ENCODE data around the gene OCIAD2.

DNA sequence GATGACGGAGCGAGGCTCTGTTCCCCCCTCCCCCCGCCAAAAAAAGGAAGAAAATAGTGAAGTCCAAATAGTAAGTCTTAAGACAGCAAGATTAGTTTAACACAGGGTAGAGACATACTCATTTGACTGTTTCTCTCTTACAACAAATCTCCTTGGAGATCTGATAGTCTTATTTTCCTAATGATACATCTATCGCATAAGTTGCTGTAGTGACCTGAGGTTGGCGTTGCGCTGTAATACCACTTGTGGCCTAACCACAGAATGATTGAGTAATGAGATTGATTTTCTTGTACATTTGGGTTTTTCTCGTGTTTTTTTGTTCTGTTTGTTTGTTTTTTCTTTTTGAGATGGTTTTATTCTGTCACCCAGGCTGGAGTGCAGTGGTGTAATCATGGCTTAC lies 48.4 kb downstream of the OCIAD2 start:
- TF ChIP-seq EZH2 (IDR thresholded peaks at IDR 0.05; ENCODE audit: low read length, missing control alignments), result no peak
- TF ChIP-seq, protein P1, sequence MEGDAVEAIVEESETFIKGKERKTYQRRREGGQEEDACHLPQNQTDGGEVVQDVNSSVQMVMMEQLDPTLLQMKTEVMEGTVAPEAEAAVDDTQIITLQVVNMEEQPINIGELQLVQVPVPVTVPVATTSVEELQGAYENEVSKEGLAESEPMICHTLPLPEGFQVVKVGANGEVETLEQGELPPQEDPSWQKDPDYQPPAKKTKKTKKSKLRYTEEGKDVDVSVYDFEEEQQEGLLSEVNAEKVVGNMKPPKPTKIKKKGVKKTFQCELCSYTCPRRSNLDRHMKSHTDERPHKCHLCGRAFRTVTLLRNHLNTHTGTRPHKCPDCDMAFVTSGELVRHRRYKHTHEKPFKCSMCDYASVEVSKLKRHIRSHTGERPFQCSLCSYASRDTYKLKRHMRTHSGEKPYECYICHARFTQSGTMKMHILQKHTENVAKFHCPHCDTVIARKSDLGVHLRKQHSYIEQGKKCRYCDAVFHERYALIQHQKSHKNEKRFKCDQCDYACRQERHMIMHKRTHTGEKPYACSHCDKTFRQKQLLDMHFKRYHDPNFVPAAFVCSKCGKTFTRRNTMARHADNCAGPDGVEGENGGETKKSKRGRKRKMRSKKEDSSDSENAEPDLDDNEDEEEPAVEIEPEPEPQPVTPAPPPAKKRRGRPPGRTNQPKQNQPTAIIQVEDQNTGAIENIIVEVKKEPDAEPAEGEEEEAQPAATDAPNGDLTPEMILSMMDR (conservative IDR thresholded peaks at IDR 0.05 in 1 of 2, IDR thresholded peaks at IDR 0.05 in 1 of 2; ENCODE audit: low read depth in 1 of 2, low read length in 2 of 2), result no peak

All from fibroblast of lung (primary cell).